Activated CD4-positive, alpha-beta T cell treated with anti-CD3 and anti-CD28 coated beads for 36 hours (primary cell): ENCODE results near the gene CAD. TPM values are rescaled to one million over a fixed set of nuclear protein-coding genes. Genes with fewer than 3 reads are reported as not detected.
A peak's percentile ranks its signal among the peaks of the same experiment; 100 is the strongest.

Source experiments
- ATAC-seq: fragments of 200-7000 bp; cut with Tn5 transposase; one replicate; pipeline ENCODE4 v1.10.0; 2021; ENCODE audit warnings: mild to moderate bottlenecking, moderate library complexity
- CTCF ChIA-PET: fragments of 350-600 bp; sonication (Branson Sonifier 250); formaldehyde crosslinking; loops from one replicate; lab custom pipeline; 2021; ENCODE audit warnings: antibody characterized with exemption; lab: Charles Lee
- POLR2A ChIA-PET: fragments of 350-600 bp; sonication (Branson Sonifier 250); formaldehyde crosslinking; loops from one replicate; lab custom pipeline; 2021; ENCODE audit warnings: antibody characterized with exemption, inconsistent platforms; lab: Charles Lee
- DNase-seq: peaks from one replicate; pipeline ENCODE4 v3.0.0-alpha.2; 2020
- H3K27ac Mint-ChIP-seq: one replicate; pipeline ENCODE4 v1.8.0; 2021; ENCODE audit warnings: mixed read lengths
- H3K27me3 Mint-ChIP-seq: one replicate; pipeline ENCODE4 v1.8.0; 2021; ENCODE audit warnings: mixed read lengths
- H3K36me3 Mint-ChIP-seq: one replicate; pipeline ENCODE4 v1.8.0; 2021; ENCODE audit warnings: low read depth, mixed read lengths
- H3K4me1 Mint-ChIP-seq: one replicate; pipeline ENCODE4 v1.8.0; 2021; ENCODE audit warnings: mixed read lengths
- H3K4me3 Mint-ChIP-seq: one replicate; pipeline ENCODE4 v1.8.0; 2021; ENCODE audit warnings: mild to moderate bottlenecking, moderate library complexity, mixed read lengths
- H3K9me3 Mint-ChIP-seq: one replicate; pipeline ENCODE4 v1.8.0; 2021; ENCODE audit warnings: low read depth, mixed read lengths
- intact Hi-C, 2 experiments: fragments of 100-400 bp; cut with DNase I in 1 of 2; cut with micrococcal nuclease in 1 of 2; formaldehyde crosslinking; loops; one replicate each; pipeline versions ENCODE4 v1.14.2 to v1.15.1; 2022 to 2024; cut with DNase I, micrococcal nuclease
- total RNA-seq, 2 experiments: library from RNA; stranded (reverse); gene quantifications; one replicate each; pipeline ENCODE4 v1.2.3, GENCODE V29; 2021

CAD gene
- total RNA-seq, 2 experiments from 2014 or later = 107 to 147 TPM

DNA sequence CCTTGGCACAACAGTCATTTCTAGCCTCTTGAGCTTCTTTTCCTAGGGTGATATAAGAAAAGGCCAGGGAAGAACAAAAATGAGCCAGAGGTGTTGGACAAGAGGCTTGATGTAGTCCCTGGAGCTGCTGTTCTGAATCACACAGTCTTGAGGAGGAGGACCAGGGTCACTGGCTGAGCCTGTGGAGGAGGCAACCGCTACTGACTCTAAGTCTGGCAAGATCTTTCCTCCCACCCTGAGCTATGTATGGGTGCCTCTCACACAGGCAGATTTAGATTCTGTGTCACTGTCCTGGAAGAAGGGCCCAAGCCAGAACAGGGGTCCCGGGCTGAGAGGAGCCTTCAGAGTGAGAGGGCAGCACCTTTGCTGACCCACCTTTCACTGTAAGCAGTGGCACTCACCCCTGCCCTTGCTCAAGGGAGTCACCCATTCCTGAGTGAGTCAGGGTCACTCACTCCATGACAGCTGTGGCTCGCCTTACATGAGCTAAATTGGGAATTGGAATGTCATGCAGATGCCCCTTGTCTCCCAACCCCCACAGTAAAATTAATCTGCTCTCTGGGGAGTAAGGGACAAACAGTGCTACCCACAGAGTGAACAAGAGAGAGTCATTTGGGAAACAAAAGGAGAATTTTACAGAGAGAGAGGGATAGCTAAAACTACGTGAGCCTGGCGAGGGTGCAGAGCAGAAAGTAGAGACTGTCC is 64.8 kb downstream of the CAD start, which contains the start of gene TRIM54:
TSS of gene TRIM54 (plus strand) at position 575 of the 705 bp plus-strand sequence. CDS start 303 bp downstream, outside the sequence.
- Mint-ChIP-seq H3K36me3 (no peaks in the 10 kb centered on the region), H3K27ac (no peak within 1 kb of the TSS), H3K9me3 (no peaks in the 10 kb centered on the region), H3K4me1 (peaks cover 4% of the 10 kb centered on the region), H3K27me3 (peaks cover 15% of the 10 kb centered on the region), H3K4me3 (no peak within 1 kb of the TSS)
- intact Hi-C loops = loop anchor here in 1 of 2 experiments (2.0 kb wide), 1 partner anchor 113 kb away; no protein-coding TSS in a partner anchor
- CTCF ChIA-PET = interaction anchor here (0.7 to 5.6 kb wide), 13 partner anchors 10 to 183 kb away, joined by 3 to 82 read pairs (median 5); partner anchors contain the start of genes MPV17 and SLC30A3
- POLR2A ChIA-PET = interaction anchor here (1.0 kb wide), 1 partner anchor 11 kb away, joined by 3 read pairs; no protein-coding TSS in a partner anchor
- ATAC-seq = no peak
- DNase-seq = no peak

DNA sequence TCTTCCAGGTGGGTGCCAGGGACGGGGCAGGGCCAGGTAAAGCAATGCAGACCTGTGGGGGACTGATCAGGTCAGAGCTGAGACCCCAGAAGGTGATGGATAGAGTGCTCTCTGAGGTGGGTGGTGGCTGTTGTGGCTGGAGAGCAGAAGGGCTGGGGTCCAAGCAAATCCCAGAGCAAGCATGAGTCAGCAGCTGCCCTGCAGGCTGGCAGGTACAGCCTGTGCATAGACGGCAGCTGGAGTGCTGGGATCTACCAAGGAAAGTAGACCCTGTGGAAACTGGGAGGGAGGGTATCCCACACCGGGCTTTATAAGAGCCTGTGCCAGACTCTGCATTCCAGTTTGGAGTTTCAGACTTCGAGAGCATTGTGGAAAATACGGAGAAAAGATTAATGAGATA is 65.7 kb downstream of the CAD start:
- ATAC-seq = no peak

GRCh38 chr2:27284996-27285395 is 67.8 kb downstream of the CAD start:
- ChIA-PET POLR2A (no interaction called here), CTCF (interaction anchor here (1.0 to 2.1 kb wide), 4 partner anchors 19 to 36 kb away, joined by 3 to 6 read pairs (median 4); no protein-coding TSS in a partner anchor)
- DNase-seq (no peak), ATAC-seq (no peak)
- peaks cover 8% of the 10 kb centered on the region for H3K27me3 Mint-ChIP-seq
- intact Hi-C loops = no loop called here
- H3K4me1 Mint-ChIP-seq = peaks cover under 1% of the 10 kb centered on the region
- H3K9me3 Mint-ChIP-seq = no peaks in the 10 kb centered on the region
- no peak overlapping the region for H3K27ac Mint-ChIP-seq
- H3K36me3 Mint-ChIP-seq = no peaks in the 10 kb centered on the region
- no peak overlapping the region for H3K4me3 Mint-ChIP-seq

More for the DNA sequence above, 65.7 kb downstream of the CAD start:
- Mint-ChIP-seq H3K36me3 (no peaks in the 10 kb centered on the region), H3K9me3 (no peaks in the 10 kb centered on the region), H3K27me3 (peaks cover 12% of the 10 kb centered on the region), H3K4me1 (peaks cover 4% of the 10 kb centered on the region), H3K27ac (no peak overlapping the region), H3K4me3 (no peak overlapping the region)
- no peak for DNase-seq
- ChIA-PET CTCF (interaction anchor here (0.7 to 5.6 kb wide), 11 partner anchors 10 to 1822 kb away, joined by 3 to 82 read pairs (median 6); partner anchors contain the start of gene SLC30A3), POLR2A (interaction anchor here (0.6 kb wide), 1 partner anchor 11 kb away, joined by 3 read pairs; no protein-coding TSS in a partner anchor)
- intact Hi-C loops = no loop called here

DNA sequence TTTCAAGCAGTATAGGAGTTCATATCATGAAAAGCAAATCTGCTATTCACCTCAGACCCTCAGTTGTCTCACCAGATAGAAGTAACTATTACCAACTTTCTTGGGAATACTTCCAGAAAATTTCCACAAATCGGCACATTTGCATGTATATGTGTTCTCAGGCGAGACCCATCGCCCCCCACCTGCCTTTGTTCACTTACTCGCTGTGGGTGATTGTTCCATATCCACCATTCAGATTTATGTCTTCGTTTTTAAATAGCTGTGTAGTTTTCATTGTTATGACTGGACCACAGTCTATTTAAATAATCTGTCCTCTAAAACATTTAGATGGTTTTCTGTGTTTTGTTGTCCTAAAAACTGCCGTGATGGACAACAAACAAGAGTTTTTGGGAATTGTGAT is 68.3 kb downstream of the CAD start:
- intact Hi-C loops = no loop called here
- Mint-ChIP-seq H3K27ac (no peak overlapping the region), H3K27me3 (peaks cover 8% of the 10 kb centered on the region), H3K4me1 (no peaks in the 10 kb centered on the region), H3K9me3 (no peaks in the 10 kb centered on the region), H3K36me3 (no peaks in the 10 kb centered on the region), H3K4me3 (no peak overlapping the region)
- POLR2A ChIA-PET = no interaction called here
- no peak for DNase-seq
- CTCF ChIA-PET = interaction anchor here (0.8 kb wide), 1 partner anchor 192 kb away, joined by 4 read pairs; no protein-coding TSS in a partner anchor
- ATAC-seq = no peak

DNA sequence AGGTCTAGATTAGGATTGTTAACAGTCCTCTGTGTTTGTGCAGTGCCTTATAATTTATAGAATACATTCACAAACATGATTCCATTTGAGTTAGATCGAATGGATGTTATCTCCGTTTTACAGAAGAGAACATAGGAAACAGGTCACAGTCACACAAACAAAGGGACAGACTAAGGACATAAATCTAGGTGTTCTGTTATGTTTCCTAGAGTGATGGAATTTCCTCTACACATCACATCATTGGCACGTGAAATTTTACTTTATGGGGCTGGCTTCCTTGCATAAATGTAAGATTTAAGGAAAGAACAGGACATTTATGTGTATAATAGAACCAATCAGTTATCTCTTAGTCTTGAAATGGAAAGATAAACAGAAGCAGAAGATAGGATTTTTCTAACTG is 71.4 kb downstream of the CAD start:
- no peak for ATAC-seq
- intact Hi-C loops = no loop called here
- H3K27ac Mint-ChIP-seq = no peak overlapping the region
- H3K27me3 Mint-ChIP-seq = peaks cover 8% of the 10 kb centered on the region
- H3K4me1 Mint-ChIP-seq = no peaks in the 10 kb centered on the region
- no peaks in the 10 kb centered on the region for H3K36me3 Mint-ChIP-seq
- no peaks in the 10 kb centered on the region for H3K9me3 Mint-ChIP-seq
- CTCF ChIA-PET = interaction anchor here (0.6 to 1.8 kb wide), 4 partner anchors 9 to 122 kb away, joined by 3 to 7 read pairs (median 4); no protein-coding TSS in a partner anchor
- H3K4me3 Mint-ChIP-seq = no peak overlapping the region
- DNase-seq = no peak
- POLR2A ChIA-PET = no interaction called here

DNA sequence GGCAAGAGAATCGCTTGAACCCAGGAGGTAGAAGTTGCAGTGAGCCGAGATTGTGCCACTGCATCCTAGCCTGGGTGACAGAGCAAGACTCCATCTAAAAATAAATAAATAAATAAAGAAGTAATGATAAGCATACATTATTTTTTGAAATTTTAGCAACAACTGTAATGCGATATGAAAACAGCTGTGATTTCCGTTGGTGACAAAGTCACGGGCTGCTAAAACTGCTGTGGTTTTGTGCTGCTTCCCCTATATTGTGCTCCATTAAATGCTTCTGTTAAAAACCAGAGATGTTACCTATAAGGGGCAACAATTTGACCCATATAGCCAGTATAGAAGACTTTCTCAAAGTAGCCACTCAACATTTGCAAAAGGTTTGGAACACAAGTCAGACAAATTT is 73.4 kb downstream of the CAD start:
- no peak for DNase-seq
- Mint-ChIP-seq H3K4me3 (no peak overlapping the region), H3K9me3 (no peaks in the 10 kb centered on the region), H3K36me3 (no peaks in the 10 kb centered on the region), H3K4me1 (no peaks in the 10 kb centered on the region), H3K27ac (no peak overlapping the region), H3K27me3 (peaks cover 6% of the 10 kb centered on the region)
- intact Hi-C loops = no loop called here
- ChIA-PET CTCF (interaction anchor here (1.0 to 3.7 kb wide), 4 partner anchors 9 to 444 kb away, joined by 3 to 19 read pairs (median 4); no protein-coding TSS in a partner anchor), POLR2A (interaction anchor here (0.6 kb wide), 1 partner anchor 441 kb away, joined by 5 read pairs; no protein-coding TSS in a partner anchor)
- no peak for ATAC-seq

DNA sequence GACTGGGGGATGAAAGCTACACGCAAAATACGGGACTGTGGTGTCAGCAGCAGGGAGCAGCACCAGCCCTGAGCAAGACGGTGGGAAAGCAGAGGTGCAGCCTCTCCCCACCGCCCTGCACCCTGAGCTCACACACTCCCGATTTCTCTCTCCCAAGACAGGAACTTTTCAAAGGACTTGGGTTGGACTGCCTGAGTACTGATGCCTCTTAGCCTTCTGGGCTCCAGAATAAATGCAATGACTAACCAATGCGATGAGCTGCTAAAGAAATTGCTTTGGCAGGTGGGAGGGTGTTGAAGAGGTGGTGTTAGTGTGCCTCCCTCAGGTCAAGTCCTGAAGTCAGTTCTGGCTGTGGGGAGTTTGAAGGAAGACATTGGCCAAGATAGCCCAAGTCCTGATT is 74.7 kb downstream of the CAD start:
- Mint-ChIP-seq H3K27ac (no peak overlapping the region), H3K36me3 (no peaks in the 10 kb centered on the region), H3K27me3 (peaks cover 6% of the 10 kb centered on the region), H3K9me3 (no peaks in the 10 kb centered on the region), H3K4me1 (no peaks in the 10 kb centered on the region), H3K4me3 (no peak overlapping the region)
- CTCF ChIA-PET = interaction anchor here (1.9 to 3.7 kb wide), 3 partner anchors 9 to 12 kb away, joined by 5 to 23 read pairs (median 19); partner anchors contain the start of gene TRIM54
- no peak for DNase-seq
- intact Hi-C loops = no loop called here
- ATAC-seq = peak; percentile 26
- POLR2A ChIA-PET = interaction anchor here (1.2 kb wide), 1 partner anchor 10 kb away, joined by 3 read pairs; the partner anchor contains the start of gene TRIM54

Other genes starting within 250 kb of the CAD start
- gene MAPRE3, start 246.7 kb upstream of the CAD start, total RNA-seq = 1 to 10 TPM; 3.2 to 4.1 TPM
- gene TMEM214, start 184.4 kb upstream of the CAD start, total RNA-seq = 10 to 100 TPM; 54.1 to 69.1 TPM
- 10 to 100 TPM; 12.5 to 14.5 TPM for gene AGBL5, start 165.7 kb upstream of the CAD start, total RNA-seq
- gene OST4, start 145.7 kb upstream of the CAD start, total RNA-seq = 100 to 1,000 TPM; 305 to 406 TPM
- gene EMILIN1, start 138.8 kb upstream of the CAD start, total RNA-seq = under 1 TPM; 0.40 to 0.46 TPM
- gene KHK, start 130.6 kb upstream of the CAD start, total RNA-seq = 10 to 100 TPM; 10.6 to 12.7 TPM
- 1 to 10 TPM; 6.4 to 7.0 TPM for gene CGREF1, start 98.2 kb upstream of the CAD start, total RNA-seq
- gene ABHD1, start 93.6 kb upstream of the CAD start, total RNA-seq = under 1 TPM; 0.39 to 0.65 TPM
- 10 to 100 TPM; 59.7 to 59.9 TPM for gene PREB, start 82.7 kb upstream of the CAD start, total RNA-seq
- not detected for gene PRR30, start 78.0 kb upstream of the CAD start, total RNA-seq
- gene TCF23, start 68.4 kb upstream of the CAD start, total RNA-seq = under 1 TPM in 1 of 2 experiments, not detected in 1; 0.02 TPM
- gene ATRAID, start 5.3 kb upstream of the CAD start, total RNA-seq = 10 to 100 TPM; 69.9 to 83.4 TPM
- 10 to 100 TPM; 27.3 to 34.9 TPM for gene SLC5A6, start 5.1 kb upstream of the CAD start, total RNA-seq
- gene SLC30A3, start 45.7 kb downstream of the CAD start, total RNA-seq = under 1 TPM; 0.53 to 0.86 TPM
- not detected for gene DNAJC5G, start 58.1 kb downstream of the CAD start, total RNA-seq
- gene TRIM54, start 65.1 kb downstream of the CAD start, total RNA-seq = under 1 TPM; 0.09 to 0.11 TPM
- 1 to 10 TPM; 1.4 to 1.5 TPM for gene UCN, start 91.1 kb downstream of the CAD start, total RNA-seq
- gene MPV17, start 105.7 kb downstream of the CAD start, total RNA-seq = 100 to 1,000 TPM in 1 of 2 experiments, 10 to 100 TPM in 1; 93.4 to 103 TPM
- 10 to 100 TPM; 60.3 to 70.2 TPM for gene GTF3C2, start 139.4 kb downstream of the CAD start, total RNA-seq
- gene EIF2B4, start 153.0 kb downstream of the CAD start, total RNA-seq = 10 to 100 TPM; 31.0 to 39.2 TPM
- 10 to 100 TPM; 63.9 to 82.1 TPM for gene SNX17, start 153.2 kb downstream of the CAD start, total RNA-seq
- 10 to 100 TPM in 1 of 2 experiments, 1 to 10 TPM in 1; 7.7 to 10.5 TPM for gene ZNF513, start 163.4 kb downstream of the CAD start, total RNA-seq
- 100 to 1,000 TPM; 115 to 121 TPM for gene PPM1G, start 192.2 kb downstream of the CAD start, total RNA-seq
- gene NRBP1, start 211.3 kb downstream of the CAD start, total RNA-seq = 10 to 100 TPM; 74.3 to 74.4 TPM
- 1 to 10 TPM; 4.7 to 5.9 TPM for gene KRTCAP3, start 225.0 kb downstream of the CAD start, total RNA-seq